Neural progenitor cell (in vitro differentiated cells): Measurements from ENCODE around the gene TMEM240.
"Not testable (repeated sequence)": the region's sequence is repeated elsewhere in the genome, so short reads cannot be mapped to it uniquely, and the experiment has no call there.

ENCODE experiments used
- CTCF ChIP-seq: fragments of 200-600 bp; sonication (generic); IDR thresholded peaks from 2 replicates; pipeline ENCODE4 v1.5.1; 2017; ENCODE audit warnings: antibody characterized with exemption, mild to moderate bottlenecking
- EZH2 ChIP-seq: fragments of 200-600 bp; sonication (generic); IDR thresholded peaks from 2 replicates; pipeline ENCODE4 v1.6.1; 2017; ENCODE audit warnings: antibody characterized with exemption, mild to moderate bottlenecking, moderate library complexity

GRCh38 chr1:1514376-1514775 lies 26.0 kb downstream of the TMEM240 start:
- not testable (repeated sequence) for TF ChIP-seq CTCF, EZH2
